ENCODE data around the gene CCNC. TPM values are rescaled to one million over a fixed set of nuclear protein-coding genes. Genes with fewer than 3 reads are reported as not detected.

Gene CCNC
- total RNA-seq, 1 experiment from 2014 or later = 99.1 TPM

GRCh38 chr6:99592900-99593299, 24.4 kb upstream of the CCNC start:
- no peaks in the 10 kb centered on the region for H3K36me3 ChIP-seq (ENCODE audit: insufficient read depth, low read length, poor library complexity, severe bottlenecking)
- H3K4me1 ChIP-seq (ENCODE audit: insufficient read depth, low read length, poor library complexity, severe bottlenecking) = peaks cover 17% of the 10 kb centered on the region
- BruUV-seq (replicated peaks) = no TSS peak
- intact Hi-C loops (cut with micrococcal nuclease; ENCODE audit: unreplicated experiment) = no loop called here
- H3K9me3 ChIP-seq (ENCODE audit: low read depth, low read length, poor library complexity, severe bottlenecking) = no peaks in the 10 kb centered on the region
- no peak overlapping the region for H3K27ac ChIP-seq (ENCODE audit: low read depth, low read length, poor library complexity, severe bottlenecking)
- H3K4me3 ChIP-seq (ENCODE audit: low read depth, low read length, poor library complexity, severe bottlenecking) = no peak overlapping the region
- peak; percentile 68 for DNase-seq (ENCODE audit: low spot score)
- ChIA-PET CTCF (no interaction called here), POLR2A (ENCODE audit: low non-redundant PET) (no interaction called here)
- TF ChIP-seq EZH2 (IDR thresholded peaks at IDR 0.05; ENCODE audit: borderline replicate concordance, low read depth, low read length, poor library complexity, severe bottlenecking) = no peak
- no peak for TF ChIP-seq CTCF (conservative IDR thresholded peaks at IDR 0.05; ENCODE audit: low read depth, low read length)
- peaks cover 12% of the 10 kb centered on the region for H3K27me3 ChIP-seq (replicated peaks; ENCODE audit: insufficient read depth, low read depth, low read length, poor library complexity)

- Histone ChIP-seq H3K4me3 (ENCODE audit: low read depth, low read length, poor library complexity, severe bottlenecking) (no peak overlapping the region), H3K27me3 (replicated peaks; ENCODE audit: insufficient read depth, low read depth, low read length, poor library complexity) (peaks cover 10% of the 10 kb centered on the region), H3K4me1 (ENCODE audit: insufficient read depth, low read length, poor library complexity, severe bottlenecking) (peaks cover 17% of the 10 kb centered on the region), H3K9me3 (ENCODE audit: low read depth, low read length, poor library complexity, severe bottlenecking) (no peaks in the 10 kb centered on the region), H3K36me3 (ENCODE audit: insufficient read depth, low read length, poor library complexity, severe bottlenecking) (no peaks in the 10 kb centered on the region), H3K27ac (ENCODE audit: low read depth, low read length, poor library complexity, severe bottlenecking) (no peak overlapping the region)
- CTCF ChIA-PET = no interaction called here
- TF ChIP-seq EZH2 (IDR thresholded peaks at IDR 0.05; ENCODE audit: borderline replicate concordance, low read depth, low read length, poor library complexity, severe bottlenecking) = no peak
- TF ChIP-seq CTCF (conservative IDR thresholded peaks at IDR 0.05; ENCODE audit: low read depth, low read length) = no peak
- no peak for DNase-seq (ENCODE audit: low spot score)
- no TSS peak for BruUV-seq (replicated peaks)
- POLR2A ChIA-PET (ENCODE audit: low non-redundant PET) = no interaction called here
- intact Hi-C loops (cut with micrococcal nuclease; ENCODE audit: unreplicated experiment) = no loop called here
These were observed 23.4 kb upstream of the CCNC start for GRCh38 chr6:99591673-99592364.

GRCh38 chr6:99590728-99591672, 22.5 kb upstream of the CCNC start:
- BruUV-seq (replicated peaks) = no TSS peak
- Histone ChIP-seq H3K4me1 (ENCODE audit: insufficient read depth, low read length, poor library complexity, severe bottlenecking) (peaks cover 17% of the 10 kb centered on the region), H3K9me3 (ENCODE audit: low read depth, low read length, poor library complexity, severe bottlenecking) (no peaks in the 10 kb centered on the region), H3K36me3 (ENCODE audit: insufficient read depth, low read length, poor library complexity, severe bottlenecking) (no peaks in the 10 kb centered on the region), H3K27ac (ENCODE audit: low read depth, low read length, poor library complexity, severe bottlenecking) (no peak overlapping the region), H3K4me3 (ENCODE audit: low read depth, low read length, poor library complexity, severe bottlenecking) (no peak overlapping the region), H3K27me3 (replicated peaks; ENCODE audit: insufficient read depth, low read depth, low read length, poor library complexity) (peaks cover 7% of the 10 kb centered on the region)
- ChIA-PET POLR2A (ENCODE audit: low non-redundant PET) (no interaction called here), CTCF (no interaction called here)
- intact Hi-C loops (cut with micrococcal nuclease; ENCODE audit: unreplicated experiment) = no loop called here
- TF ChIP-seq EZH2 (IDR thresholded peaks at IDR 0.05; ENCODE audit: borderline replicate concordance, low read depth, low read length, poor library complexity, severe bottlenecking) (no peak), CTCF (conservative IDR thresholded peaks at IDR 0.05; ENCODE audit: low read depth, low read length) (no peak)
- no peak for DNase-seq (ENCODE audit: low spot score)

Data from A673 (cell line).